Measurements from ENCODE around the gene ZNF668. TPM values are rescaled to one million over a fixed set of nuclear protein-coding genes. Genes with fewer than 3 reads are reported as not detected.

Gene ZNF668
- total and polyA plus RNA-seq, 2 of the 8 experiments (the other 6 are each of a cell fraction or from before 2014, with no cell fraction given), result 14.0 to 14.3 TPM

- TF ChIP-seq SP2 (IDR thresholded peaks at IDR 0.05; ENCODE audit: low read length) (no peak), SP4 (IDR thresholded peaks at IDR 0.05; ENCODE audit: low read length) (no peak), JUN (IDR thresholded peaks at IDR 0.05; ENCODE audit: low read depth, low read length) (no peak), SIRT6 (IDR thresholded peaks at IDR 0.05; ENCODE audit: low read length) (no peak), GABPA (IDR thresholded peaks at IDR 0.05; ENCODE audit: borderline replicate concordance, insufficient read depth, low read length) (no peak), HDAC6 (IDR thresholded peaks at IDR 0.05; ENCODE audit: low read depth, low read length) (no peak), SRF (IDR thresholded peaks at IDR 0.05; ENCODE audit: low read depth, low read length) (no peak)
These were observed 51.3 kb downstream of the ZNF668 start (continued) for GRCh38 chr16:31022544-31023251.
